Loucy (cell line): Measurements from ENCODE around the gene ZNF407.

ENCODE experiments used
- H2AFZ ChIP-seq: fragments of 200-600 bp; sonication (generic); 2 replicates; pipeline ENCODE4 v1.6.0; 2016; ENCODE audit warnings: antibody characterized with exemption, mild to moderate bottlenecking, low read length, moderate library complexity
- H3F3A ChIP-seq: fragments of 200-600 bp; 2 replicates; pipeline ENCODE4 v1.6.0; 2016; ENCODE audit warnings: antibody characterized with exemption, low read depth, mild to moderate bottlenecking
- H3K27me3 ChIP-seq: fragments of 200-600 bp; sonication (generic); 2 replicates; pipeline ENCODE4 v1.6.1; 2014; ENCODE audit warnings: low read length, mild to moderate bottlenecking; ENCODE audit not compliant: insufficient read depth, poor library complexity, severe bottlenecking
- H3K36me3 ChIP-seq: fragments of 200-600 bp; sonication (generic); 2 replicates; pipeline ENCODE4 v1.6.1; 2016; ENCODE audit warnings: low read length; ENCODE audit not compliant: insufficient read depth
- H3K4me1 ChIP-seq: fragments of 200-600 bp; sonication (generic); 2 replicates; pipeline ENCODE4 v1.5.1; 2014; ENCODE audit warnings: low read length, mild to moderate bottlenecking; ENCODE audit not compliant: insufficient read depth, poor library complexity, severe bottlenecking
- H3K4me2 ChIP-seq: fragments of 200-600 bp; sonication (generic); 2 replicates; pipeline ENCODE4 v1.6.0; 2014; ENCODE audit warnings: antibody characterized with exemption, low read length, low read depth, mild to moderate bottlenecking; ENCODE audit not compliant: poor library complexity, severe bottlenecking
- H3K4me3 ChIP-seq: fragments of 200-600 bp; sonication (generic); 2 replicates; pipeline ENCODE4 v1.5.1; 2014; ENCODE audit warnings: low read length, mild to moderate bottlenecking, mixed read lengths; ENCODE audit not compliant: poor library complexity, severe bottlenecking
- H3K79me2 ChIP-seq: fragments of 200-600 bp; sonication (generic); 2 replicates; pipeline ENCODE4 v1.6.1; 2014; ENCODE audit warnings: low read length; ENCODE audit not compliant: insufficient read depth
- H3K9ac ChIP-seq: fragments of 200-600 bp; sonication (generic); 2 replicates; pipeline ENCODE4 v1.6.0; 2014; ENCODE audit warnings: mild to moderate bottlenecking, low read depth, low read length, moderate library complexity; ENCODE audit not compliant: poor library complexity, severe bottlenecking
- H3K9me2 ChIP-seq: fragments of 200-600 bp; sonication (generic); replicated peaks from 2 replicates; pipeline ENCODE4 v1.6.1; 2016; ENCODE audit warnings: low read depth, low read length, mixed read lengths
- H3K9me3 ChIP-seq: fragments of 200-600 bp; sonication (generic); 2 replicates; pipeline ENCODE4 v1.6.1; 2014; ENCODE audit warnings: mild to moderate bottlenecking, antibody characterized with exemption, low read length, low read depth; ENCODE audit not compliant: insufficient read depth
- H4K20me1 ChIP-seq: fragments of 200-600 bp; sonication (generic); 2 replicates; pipeline ENCODE4 v1.6.0; 2014; ENCODE audit warnings: antibody characterized with exemption, low read length, mild to moderate bottlenecking; ENCODE audit not compliant: insufficient read depth, poor library complexity, severe bottlenecking
- EZH2phosphoT487 ChIP-seq: fragments of 200-600 bp; IDR thresholded peaks from 2 replicates; pipeline ENCODE4 v1.6.1; 2018; ENCODE audit warnings: antibody characterized with exemption, mild to moderate bottlenecking, moderate library complexity, borderline replicate concordance
- TF ChIP-seq, protein P1 (sequence below): fragments of 200-600 bp; sonication (generic); conservative IDR thresholded peaks from 2 replicates; pipeline ENCODE4 v1.5.1; 2014; ENCODE audit warnings: mild to moderate bottlenecking, antibody characterized with exemption, low read length

The ZNF407 gene

DNA sequence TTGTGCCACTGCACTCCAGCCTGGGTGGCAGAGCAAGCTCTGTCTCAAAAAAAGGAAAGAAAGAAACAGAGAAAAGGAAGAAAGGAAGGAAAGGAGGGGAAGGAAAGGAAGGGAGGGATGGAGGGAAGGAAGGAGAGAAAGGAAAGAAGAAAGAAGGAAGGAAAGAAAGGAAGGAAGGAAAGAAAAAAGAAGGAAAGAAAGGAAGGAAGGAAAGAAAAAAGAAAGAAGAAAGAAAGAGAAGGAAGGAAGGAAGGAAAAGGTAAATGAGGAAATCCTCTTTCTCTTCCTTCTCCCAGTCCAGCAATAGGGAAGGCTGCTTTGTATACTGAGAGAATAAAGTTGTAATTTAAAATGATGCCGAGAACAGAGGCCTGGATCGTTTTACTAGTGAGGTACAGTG, 22.8 kb upstream of the ZNF407 start:
- Histone ChIP-seq H3K4me2 (peak overlapping the region; percentile 13), H3F3A (no peaks in the 10 kb centered on the region), H3K9me2 (no peaks in the 10 kb centered on the region), H3K9ac (no peak overlapping the region), H3K36me3 (no peaks in the 10 kb centered on the region), H3K9me3 (no peaks in the 10 kb centered on the region), H3K27me3 (no peaks in the 10 kb centered on the region), H2AFZ (peak overlapping the region; percentile 68), H3K79me2 (no peaks in the 10 kb centered on the region), H4K20me1 (no peaks in the 10 kb centered on the region), H3K4me3 (no peak overlapping the region), H3K4me1 (no peaks in the 10 kb centered on the region)
- TF ChIP-seq, protein P1, sequence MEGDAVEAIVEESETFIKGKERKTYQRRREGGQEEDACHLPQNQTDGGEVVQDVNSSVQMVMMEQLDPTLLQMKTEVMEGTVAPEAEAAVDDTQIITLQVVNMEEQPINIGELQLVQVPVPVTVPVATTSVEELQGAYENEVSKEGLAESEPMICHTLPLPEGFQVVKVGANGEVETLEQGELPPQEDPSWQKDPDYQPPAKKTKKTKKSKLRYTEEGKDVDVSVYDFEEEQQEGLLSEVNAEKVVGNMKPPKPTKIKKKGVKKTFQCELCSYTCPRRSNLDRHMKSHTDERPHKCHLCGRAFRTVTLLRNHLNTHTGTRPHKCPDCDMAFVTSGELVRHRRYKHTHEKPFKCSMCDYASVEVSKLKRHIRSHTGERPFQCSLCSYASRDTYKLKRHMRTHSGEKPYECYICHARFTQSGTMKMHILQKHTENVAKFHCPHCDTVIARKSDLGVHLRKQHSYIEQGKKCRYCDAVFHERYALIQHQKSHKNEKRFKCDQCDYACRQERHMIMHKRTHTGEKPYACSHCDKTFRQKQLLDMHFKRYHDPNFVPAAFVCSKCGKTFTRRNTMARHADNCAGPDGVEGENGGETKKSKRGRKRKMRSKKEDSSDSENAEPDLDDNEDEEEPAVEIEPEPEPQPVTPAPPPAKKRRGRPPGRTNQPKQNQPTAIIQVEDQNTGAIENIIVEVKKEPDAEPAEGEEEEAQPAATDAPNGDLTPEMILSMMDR = no peak
- no peak for TF ChIP-seq EZH2phosphoT487

DNA sequence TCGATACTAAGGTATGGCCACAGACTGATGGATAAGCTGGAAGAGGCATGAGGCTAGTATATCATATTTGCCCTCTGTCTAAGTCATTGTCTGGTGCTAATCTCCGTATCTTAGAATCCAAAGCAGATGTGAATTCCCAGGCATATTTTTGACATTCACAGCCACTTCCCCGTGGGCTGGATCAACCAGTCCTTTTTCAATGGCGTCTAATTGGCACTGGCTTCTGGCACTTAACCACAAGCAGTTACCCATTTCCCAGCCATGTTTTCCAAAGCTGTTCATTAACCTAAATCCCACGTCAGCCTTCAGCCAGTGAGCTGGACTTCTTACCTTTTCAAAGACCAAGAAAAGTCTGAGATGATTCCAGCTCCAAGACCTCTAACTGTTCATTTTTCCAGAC, 20.7 kb upstream of the ZNF407 start:
- H3K4me3 ChIP-seq = no peak overlapping the region
- no peak overlapping the region for H3K9ac ChIP-seq
- H3K4me1 ChIP-seq = no peaks in the 10 kb centered on the region
- H3K4me2 ChIP-seq = no peak overlapping the region
- H3K9me2 ChIP-seq = no peaks in the 10 kb centered on the region
- H3K9me3 ChIP-seq = no peaks in the 10 kb centered on the region
- H2AFZ ChIP-seq = no peak overlapping the region
- no peaks in the 10 kb centered on the region for H3K36me3 ChIP-seq
- no peak for TF ChIP-seq EZH2phosphoT487
- TF ChIP-seq, protein P1 = no peak
- H4K20me1 ChIP-seq = no peaks in the 10 kb centered on the region
- H3K27me3 ChIP-seq = no peaks in the 10 kb centered on the region
- no peaks in the 10 kb centered on the region for H3F3A ChIP-seq
- no peaks in the 10 kb centered on the region for H3K79me2 ChIP-seq

DNA sequence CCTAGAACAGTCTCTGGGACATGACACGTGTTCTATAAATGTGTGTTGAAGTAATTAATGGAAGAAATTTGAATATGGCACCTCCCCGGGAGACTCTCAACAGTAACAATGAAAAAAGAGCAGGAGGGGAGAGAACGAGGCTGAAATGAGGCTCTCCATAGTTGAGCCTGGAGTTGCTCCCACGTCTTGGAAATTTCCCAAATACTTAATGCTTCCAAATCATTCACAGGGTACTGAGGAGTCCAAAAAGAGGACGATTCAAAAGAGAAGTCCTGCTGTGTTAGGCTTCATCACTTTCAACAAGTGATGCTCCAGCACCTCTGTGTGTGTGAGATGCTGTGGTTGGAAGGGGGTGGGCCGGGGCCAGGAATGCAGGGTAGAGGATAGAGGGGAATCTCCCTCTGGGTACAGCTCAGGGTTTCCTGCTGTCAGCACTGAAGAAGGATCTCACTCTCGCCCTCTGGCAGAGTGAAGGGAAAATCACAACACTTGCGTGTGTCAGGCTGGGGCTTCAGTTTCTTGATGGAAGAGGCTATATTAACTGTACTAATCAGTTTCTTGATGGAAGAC, 18.1 kb upstream of the ZNF407 start:
- no peaks in the 10 kb centered on the region for H3K9me2 ChIP-seq
- H3K4me1 ChIP-seq = no peaks in the 10 kb centered on the region
- no peaks in the 10 kb centered on the region for H3K9me3 ChIP-seq
- H2AFZ ChIP-seq = no peak overlapping the region
- no peaks in the 10 kb centered on the region for H3K36me3 ChIP-seq
- no peak overlapping the region for H3K4me3 ChIP-seq
- H4K20me1 ChIP-seq = no peaks in the 10 kb centered on the region
- no peaks in the 10 kb centered on the region for H3F3A ChIP-seq
- no peak overlapping the region for H3K4me2 ChIP-seq
- TF ChIP-seq EZH2phosphoT487 = no peak
- TF ChIP-seq, protein P1 = no peak
- no peaks in the 10 kb centered on the region for H3K27me3 ChIP-seq
- no peaks in the 10 kb centered on the region for H3K79me2 ChIP-seq
- H3K9ac ChIP-seq = no peak overlapping the region
